Measurements from ENCODE around the gene GPRC5B.

GPRC5B gene

DNA sequence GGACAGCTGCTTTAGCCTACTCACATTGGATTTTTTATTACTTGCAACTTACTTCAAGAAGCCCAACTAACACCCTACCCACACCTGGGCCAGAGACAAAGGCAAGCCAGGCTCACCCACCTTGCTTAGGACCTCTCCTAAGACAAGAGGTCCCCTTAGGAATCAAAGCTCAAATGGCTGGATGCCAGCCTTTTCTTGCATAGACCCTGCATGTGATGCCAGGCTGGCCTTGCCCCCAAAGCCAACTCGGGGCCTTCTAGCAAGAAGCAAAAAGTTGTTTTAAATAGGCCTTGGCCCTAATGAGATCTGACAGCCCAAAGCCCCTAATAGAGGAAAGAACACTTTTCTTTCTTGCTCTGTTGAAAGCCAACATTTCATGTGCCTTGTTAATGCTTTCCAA, 20.7 kb downstream of the GPRC5B start:
- Histone ChIP-seq H3K27me3 (ENCODE audit: insufficient read depth, low read depth, severe bottlenecking) (no peaks in the 10 kb centered on the region), H3K4me3 (ENCODE audit: low read depth, low read length) (no peak overlapping the region), H3K27ac (no peak overlapping the region), H3K9me3 (ENCODE audit: severe bottlenecking) (no peaks in the 10 kb centered on the region), H3K36me3 (peaks cover 13% of the 10 kb centered on the region)
- TF ChIP-seq, protein P1, sequence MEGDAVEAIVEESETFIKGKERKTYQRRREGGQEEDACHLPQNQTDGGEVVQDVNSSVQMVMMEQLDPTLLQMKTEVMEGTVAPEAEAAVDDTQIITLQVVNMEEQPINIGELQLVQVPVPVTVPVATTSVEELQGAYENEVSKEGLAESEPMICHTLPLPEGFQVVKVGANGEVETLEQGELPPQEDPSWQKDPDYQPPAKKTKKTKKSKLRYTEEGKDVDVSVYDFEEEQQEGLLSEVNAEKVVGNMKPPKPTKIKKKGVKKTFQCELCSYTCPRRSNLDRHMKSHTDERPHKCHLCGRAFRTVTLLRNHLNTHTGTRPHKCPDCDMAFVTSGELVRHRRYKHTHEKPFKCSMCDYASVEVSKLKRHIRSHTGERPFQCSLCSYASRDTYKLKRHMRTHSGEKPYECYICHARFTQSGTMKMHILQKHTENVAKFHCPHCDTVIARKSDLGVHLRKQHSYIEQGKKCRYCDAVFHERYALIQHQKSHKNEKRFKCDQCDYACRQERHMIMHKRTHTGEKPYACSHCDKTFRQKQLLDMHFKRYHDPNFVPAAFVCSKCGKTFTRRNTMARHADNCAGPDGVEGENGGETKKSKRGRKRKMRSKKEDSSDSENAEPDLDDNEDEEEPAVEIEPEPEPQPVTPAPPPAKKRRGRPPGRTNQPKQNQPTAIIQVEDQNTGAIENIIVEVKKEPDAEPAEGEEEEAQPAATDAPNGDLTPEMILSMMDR (IDR thresholded peaks at IDR 0.05; ENCODE audit: low read depth, low read length), result no peak
- DNase-seq, result no peak

DNA sequence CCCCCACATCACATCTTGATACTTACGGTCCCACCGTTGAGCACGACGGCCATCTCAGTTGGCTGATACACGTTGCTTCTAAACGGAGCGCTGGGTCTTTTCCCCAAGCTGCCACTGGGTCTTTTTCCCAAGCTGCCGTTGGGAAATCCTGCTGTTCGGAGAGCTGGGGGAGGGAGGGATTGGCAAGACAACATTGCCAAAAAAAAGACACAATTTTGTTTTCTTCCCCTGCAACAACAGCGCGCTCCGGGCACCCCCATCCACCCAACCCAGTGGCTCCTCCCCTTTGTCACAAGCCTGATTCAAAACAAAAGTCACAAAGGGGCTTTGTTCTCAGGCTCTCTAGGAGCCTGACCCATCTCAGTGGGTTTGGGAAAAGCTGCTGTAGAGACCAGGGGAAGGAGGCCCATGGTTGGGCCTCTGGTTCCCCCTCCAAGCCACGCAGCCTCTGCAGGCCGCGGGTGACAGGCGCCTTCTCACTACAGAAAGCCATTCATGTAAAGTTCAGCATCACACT, 22.8 kb downstream of the GPRC5B start:
- Histone ChIP-seq H3K27ac (no peak overlapping the region), H3K4me3 (ENCODE audit: low read depth, low read length) (no peak overlapping the region), H3K36me3 (peaks cover 10% of the 10 kb centered on the region; the same call in 1 of the 2 replicates), H3K9me3 (ENCODE audit: severe bottlenecking) (no peaks in the 10 kb centered on the region), H3K27me3 (ENCODE audit: insufficient read depth, low read depth, severe bottlenecking) (no peaks in the 10 kb centered on the region)
- TF ChIP-seq, protein P1 (IDR thresholded peaks at IDR 0.05; ENCODE audit: low read depth, low read length), result no peak
- DNase-seq, result no peak

DNA sequence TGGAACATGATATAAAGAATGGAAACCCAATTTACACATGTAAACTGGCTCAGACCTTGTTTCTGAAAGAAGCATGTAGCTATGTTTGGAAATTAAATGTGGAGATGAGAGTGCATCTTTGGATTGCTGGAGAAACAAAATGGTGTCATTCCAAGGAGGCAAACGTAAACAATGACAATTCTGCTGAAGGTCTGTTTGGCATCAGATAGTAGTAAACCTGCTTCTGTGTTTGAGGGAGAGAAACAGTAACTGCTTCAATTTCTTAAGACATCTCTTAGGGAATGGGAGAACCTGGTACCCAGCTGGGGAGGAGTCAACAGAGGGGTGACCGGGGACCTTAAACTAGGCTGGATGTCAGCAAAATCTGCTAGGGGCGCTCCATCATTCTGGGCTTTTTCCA, 23.5 kb downstream of the GPRC5B start:
- Histone ChIP-seq H3K27ac (no peak overlapping the region), H3K36me3 (peaks cover 10% of the 10 kb centered on the region; the same call in 1 of the 2 replicates), H3K9me3 (ENCODE audit: severe bottlenecking) (no peaks in the 10 kb centered on the region), H3K27me3 (ENCODE audit: insufficient read depth, low read depth, severe bottlenecking) (no peaks in the 10 kb centered on the region), H3K4me3 (ENCODE audit: low read depth, low read length) (no peak overlapping the region)
- no peak for DNase-seq
- TF ChIP-seq, protein P1 (IDR thresholded peaks at IDR 0.05; ENCODE audit: low read depth, low read length), result no peak

DNA sequence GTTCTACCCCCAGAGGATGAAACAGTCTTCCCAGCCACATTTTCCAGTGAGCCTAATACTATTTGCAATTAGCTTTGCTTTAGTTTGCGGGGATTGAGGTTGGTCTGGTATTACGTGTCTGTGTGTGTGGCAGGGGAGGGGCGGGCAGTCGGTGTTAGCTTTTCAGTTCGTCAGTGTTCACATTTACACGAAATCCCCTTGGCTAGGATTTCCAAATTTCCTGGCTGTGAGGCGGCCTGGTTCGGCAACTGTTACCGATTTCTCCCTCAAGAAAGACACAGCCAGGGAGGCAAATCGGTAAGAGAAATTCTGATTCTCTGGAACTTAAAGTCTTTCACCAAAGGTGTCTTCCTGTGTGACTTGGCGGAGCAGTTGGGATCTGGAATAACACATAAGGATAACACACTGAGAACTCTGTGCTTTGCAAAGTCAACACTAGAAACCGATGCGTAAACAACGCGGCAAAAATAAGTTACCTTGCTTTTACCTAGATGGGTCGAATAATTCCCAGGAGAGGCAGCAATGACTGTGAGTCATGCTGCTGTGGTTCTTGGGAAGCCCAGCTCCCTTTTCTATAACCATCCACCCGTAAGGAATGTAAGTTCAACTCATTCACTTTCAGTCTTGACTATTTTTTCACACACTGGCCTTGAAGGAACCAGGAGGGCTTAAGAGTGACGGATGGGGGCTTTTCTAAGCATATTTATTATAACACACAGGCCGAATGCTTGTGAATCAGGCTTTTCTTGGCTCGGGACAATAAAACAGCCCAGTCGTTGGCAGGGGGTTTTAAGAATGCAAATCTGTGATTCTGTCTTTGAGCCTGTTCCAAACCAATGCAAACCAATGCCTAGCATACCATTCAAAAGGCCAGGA, 24.2 kb downstream of the GPRC5B start:
- no peak overlapping the region for H3K4me3 ChIP-seq (ENCODE audit: low read depth, low read length)

DNA sequence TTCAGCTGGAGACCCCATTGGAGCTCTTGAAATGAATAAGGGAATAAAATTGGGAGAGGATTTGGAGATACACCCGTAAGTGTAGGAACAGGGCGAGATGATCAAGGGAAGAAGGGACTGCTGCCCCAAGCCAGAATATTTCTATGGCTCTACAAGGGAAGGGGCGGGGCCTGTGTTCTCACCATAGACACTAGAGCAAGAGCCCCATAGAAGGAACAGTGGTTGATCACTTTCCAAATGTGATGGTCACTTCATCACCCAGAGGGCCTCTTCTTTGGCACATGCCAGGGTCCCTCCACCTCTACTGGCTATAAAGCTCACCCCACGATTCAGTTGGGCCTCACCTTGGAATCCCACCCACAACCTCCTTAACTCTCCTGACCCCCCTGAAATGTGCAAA, 25.0 kb downstream of the GPRC5B start:
- no peak for DNase-seq
- H3K9me3 ChIP-seq (ENCODE audit: severe bottlenecking), result no peaks in the 10 kb centered on the region
- no peak overlapping the region for H3K4me3 ChIP-seq (ENCODE audit: low read depth, low read length)
- H3K27ac ChIP-seq, result no peak overlapping the region
- H3K27me3 ChIP-seq (ENCODE audit: insufficient read depth, low read depth, severe bottlenecking), result no peaks in the 10 kb centered on the region
- TF ChIP-seq, protein P1 (IDR thresholded peaks at IDR 0.05; ENCODE audit: low read depth, low read length), result no peak
- peaks cover 10% of the 10 kb centered on the region; the same call in 1 of the 2 replicates for H3K36me3 ChIP-seq

More for the DNA sequence above, 24.2 kb downstream of the GPRC5B start:
- no peak for DNase-seq
- peaks cover 10% of the 10 kb centered on the region; the same call in 1 of the 2 replicates for H3K36me3 ChIP-seq
- TF ChIP-seq, protein P1 (IDR thresholded peaks at IDR 0.05; ENCODE audit: low read depth, low read length), result no peak
- H3K9me3 ChIP-seq (ENCODE audit: severe bottlenecking), result no peaks in the 10 kb centered on the region
- H3K27me3 ChIP-seq (ENCODE audit: insufficient read depth, low read depth, severe bottlenecking), result no peaks in the 10 kb centered on the region
- no peak overlapping the region for H3K27ac ChIP-seq

All from WERI-Rb-1 (cell line).